Endodermal cell (in vitro differentiated cells): ENCODE measurements around the gene KCNK4. TPM values are rescaled to one million over a fixed set of nuclear protein-coding genes. Genes with fewer than 3 reads are reported as not detected.

Experiments
- DNase-seq: peaks from one replicate; pipeline ENCODE4 v3.0.0-alpha.2; 2017
- H3K27ac ChIP-seq: 2 replicates; pipeline ENCODE4 v1.5.1; 2013; ENCODE audit warnings: mild to moderate bottlenecking, low read depth, low read length, moderate library complexity
- H3K27me3 ChIP-seq: 2 replicates; pipeline ENCODE4 v1.6.1; 2013; ENCODE audit warnings: mild to moderate bottlenecking, low read length, moderate library complexity; ENCODE audit not compliant: insufficient read depth, control insufficient read depth, poor library complexity, severe bottlenecking
- H3K36me3 ChIP-seq: 2 replicates; pipeline ENCODE4 v1.7.0; 2013; ENCODE audit warnings: mild to moderate bottlenecking, low read length, moderate library complexity; ENCODE audit not compliant: control insufficient read depth, insufficient read depth
- H3K4me1 ChIP-seq: one replicate; pipeline ENCODE4 v1.7.0; 2013; ENCODE audit warnings: low read length; ENCODE audit not compliant: control insufficient read depth, insufficient read depth
- H3K4me3 ChIP-seq: 2 replicates; pipeline ENCODE4 v1.5.1; 2013; ENCODE audit warnings: mild to moderate bottlenecking, low read length, moderate library complexity
- H3K9ac ChIP-seq: 2 replicates; pipeline ENCODE4 v1.6.1; 2013; ENCODE audit warnings: mild to moderate bottlenecking, low read length, moderate library complexity; ENCODE audit not compliant: poor library complexity, severe bottlenecking; ENCODE audit errors: extremely low read depth
- H3K9me3 ChIP-seq: 2 replicates; pipeline ENCODE4 v1.6.1; 2013; ENCODE audit warnings: mild to moderate bottlenecking, low read length, moderate library complexity; ENCODE audit not compliant: control insufficient read depth
- H3K27ac Mint-ChIP-seq: 2 replicates; pipeline ENCODE4 v1.8.0; 2020; ENCODE audit warnings: mixed read lengths
- H3K27me3 Mint-ChIP-seq: 2 replicates; pipeline ENCODE4 v1.8.0; 2021; ENCODE audit warnings: mild to moderate bottlenecking, mixed read lengths; ENCODE audit not compliant: insufficient read depth
- H3K36me3 Mint-ChIP-seq: 2 replicates; pipeline ENCODE4 v1.8.0; 2020; ENCODE audit warnings: low read depth, mixed read lengths
- H3K4me1 Mint-ChIP-seq: 2 replicates; pipeline ENCODE4 v1.8.0; 2020; ENCODE audit warnings: mixed read lengths
- H3K4me3 Mint-ChIP-seq: 2 replicates; pipeline ENCODE4 v1.8.0; 2020; ENCODE audit warnings: mild to moderate bottlenecking, moderate library complexity, mixed read lengths
- H3K9me3 Mint-ChIP-seq: 2 replicates; pipeline ENCODE4 v1.8.0; 2020; ENCODE audit warnings: mild to moderate bottlenecking, mixed read lengths
- WGBS, 2 experiments: methylation state at CpG; one replicate each; pipeline versions ENCODE4 v1.1.5 to v1.1.7; 2013; ENCODE audit warnings: missing lambda C conversion rate in 2 of 2, mixed read lengths in 1 of 2; ENCODE audit not compliant: insufficient coverage in 1 of 2, insufficient read length in 1 of 2; 5-methylcytosine and 5-hydroxymethylcytosine counted together
- microRNA-seq: library from miRNA; unstranded; fragments of <30 nt; microRNA quantifications from one replicate; pipeline ENCODE4 v1.2.0, GENCODE V29; 2020; ENCODE audit warnings: borderline microRNAs expressed
- total RNA-seq, 2 donors: library from RNA; stranded (reverse); fragmentation: NEBNext Ultra II Directional in 1 of 2; extraction: Animal tissue kit (Norgen Biotek cat#: 25700) in 1 of 2; gene quantifications; 2 replicates in 1 of 2; 3 replicates in 1 of 2; pipeline ENCODE4 v1.2.1, GENCODE V29; 2021
- TF ChIP-seq, protein P1 (sequence below): fragments of 200-600 bp; sonication (generic); conservative IDR thresholded peaks from 2 replicates; pipeline ENCODE4 v1.5.0; 2021; ENCODE audit warnings: antibody characterized with exemption, mild to moderate bottlenecking

The KCNK4 gene
- total RNA-seq, 2 donors from 2014 or later, result not detected

DNA sequence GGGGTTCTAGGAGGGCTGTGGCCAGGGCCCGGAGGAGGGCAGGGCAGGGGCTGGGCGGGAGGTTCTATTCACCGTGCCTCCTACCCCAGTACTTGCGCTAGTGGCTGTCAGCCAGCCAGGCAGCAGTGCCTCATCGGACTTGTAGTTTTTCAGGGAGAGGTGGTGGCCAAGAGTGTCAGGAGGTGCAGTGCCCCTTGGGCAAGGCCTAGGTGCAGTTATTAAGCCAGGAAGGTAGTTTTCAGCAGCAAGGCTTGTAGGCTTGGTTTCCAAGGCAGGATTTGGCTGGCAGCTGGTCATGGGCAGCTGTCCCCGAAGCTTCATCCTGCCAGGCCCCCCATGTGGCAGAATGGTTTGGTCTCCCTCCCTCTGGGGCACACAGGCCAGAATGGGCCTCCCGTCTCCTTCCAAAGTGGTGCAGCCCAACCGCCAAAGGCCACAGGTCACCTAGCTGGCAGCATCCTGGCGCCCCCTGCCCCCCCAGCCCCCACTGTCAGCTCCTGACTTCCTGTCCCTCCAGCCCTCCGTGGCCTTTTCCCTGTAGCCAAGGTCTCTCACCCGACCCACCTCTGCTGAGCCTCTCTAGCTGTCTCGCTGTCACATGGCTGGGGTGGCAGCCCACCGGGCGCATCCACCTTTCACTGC is 57.4 kb downstream of the KCNK4 start:
- Histone ChIP-seq H3K27me3 (no peaks in the 10 kb centered on the region), H3K27ac (peak overlapping the region; percentile 53), H3K4me1 (no peaks in the 10 kb centered on the region), H3K36me3 (no peaks in the 10 kb centered on the region), H3K9me3 (no peaks in the 10 kb centered on the region), H3K4me3 (no peak overlapping the region), H3K9ac (no peak overlapping the region)
- Mint-ChIP-seq H3K4me1 (no peaks in the 10 kb centered on the region), H3K36me3 (peaks cover 3% of the 10 kb centered on the region), H3K27me3 (no peaks in the 10 kb centered on the region), H3K9me3 (no peaks in the 10 kb centered on the region), H3K4me3 (no peak overlapping the region), H3K27ac (no peak overlapping the region)
- WGBS, 2 experiments, result 85% methylated on average over 5 to 14 of the region's 14 CpGs
- TF ChIP-seq, protein P1, sequence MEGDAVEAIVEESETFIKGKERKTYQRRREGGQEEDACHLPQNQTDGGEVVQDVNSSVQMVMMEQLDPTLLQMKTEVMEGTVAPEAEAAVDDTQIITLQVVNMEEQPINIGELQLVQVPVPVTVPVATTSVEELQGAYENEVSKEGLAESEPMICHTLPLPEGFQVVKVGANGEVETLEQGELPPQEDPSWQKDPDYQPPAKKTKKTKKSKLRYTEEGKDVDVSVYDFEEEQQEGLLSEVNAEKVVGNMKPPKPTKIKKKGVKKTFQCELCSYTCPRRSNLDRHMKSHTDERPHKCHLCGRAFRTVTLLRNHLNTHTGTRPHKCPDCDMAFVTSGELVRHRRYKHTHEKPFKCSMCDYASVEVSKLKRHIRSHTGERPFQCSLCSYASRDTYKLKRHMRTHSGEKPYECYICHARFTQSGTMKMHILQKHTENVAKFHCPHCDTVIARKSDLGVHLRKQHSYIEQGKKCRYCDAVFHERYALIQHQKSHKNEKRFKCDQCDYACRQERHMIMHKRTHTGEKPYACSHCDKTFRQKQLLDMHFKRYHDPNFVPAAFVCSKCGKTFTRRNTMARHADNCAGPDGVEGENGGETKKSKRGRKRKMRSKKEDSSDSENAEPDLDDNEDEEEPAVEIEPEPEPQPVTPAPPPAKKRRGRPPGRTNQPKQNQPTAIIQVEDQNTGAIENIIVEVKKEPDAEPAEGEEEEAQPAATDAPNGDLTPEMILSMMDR, result no peak
- DNase-seq, result peak; percentile 58

DNA sequence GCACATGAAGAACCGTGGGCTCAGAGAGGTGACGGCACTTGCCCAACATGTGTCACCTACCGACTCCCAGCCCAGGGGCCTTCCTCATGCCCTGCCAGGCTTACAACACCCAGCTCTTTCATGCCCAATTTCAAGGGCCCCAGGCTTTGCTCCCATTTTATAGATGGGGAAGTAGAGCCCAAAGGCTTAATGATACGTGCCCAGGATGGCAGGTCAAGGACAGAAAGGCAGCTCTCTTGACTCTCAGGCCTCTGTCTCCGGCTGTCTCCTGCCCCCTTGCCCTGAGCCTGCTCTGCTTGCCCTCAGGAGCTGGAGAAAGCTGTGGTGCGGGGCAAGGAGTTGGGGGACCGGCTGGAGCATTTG is 57.9 kb downstream of the KCNK4 start:
- TF ChIP-seq, protein P1, result no peak
- WGBS, 2 experiments, result 97 to 100% methylated on average over 3 to 7 of the region's 7 CpGs
- Histone ChIP-seq H3K9me3 (no peaks in the 10 kb centered on the region), H3K4me1 (no peaks in the 10 kb centered on the region), H3K36me3 (no peaks in the 10 kb centered on the region), H3K9ac (no peak overlapping the region), H3K4me3 (no peak overlapping the region), H3K27me3 (no peaks in the 10 kb centered on the region), H3K27ac (no peak overlapping the region)
- H3K4me1 Mint-ChIP-seq, result no peaks in the 10 kb centered on the region
- H3K4me3 Mint-ChIP-seq, result no peak overlapping the region
- no peak overlapping the region for H3K27ac Mint-ChIP-seq
- peaks cover 3% of the 10 kb centered on the region for H3K36me3 Mint-ChIP-seq
- no peak for DNase-seq
- no peaks in the 10 kb centered on the region for H3K27me3 Mint-ChIP-seq
- no peaks in the 10 kb centered on the region for H3K9me3 Mint-ChIP-seq

DNA sequence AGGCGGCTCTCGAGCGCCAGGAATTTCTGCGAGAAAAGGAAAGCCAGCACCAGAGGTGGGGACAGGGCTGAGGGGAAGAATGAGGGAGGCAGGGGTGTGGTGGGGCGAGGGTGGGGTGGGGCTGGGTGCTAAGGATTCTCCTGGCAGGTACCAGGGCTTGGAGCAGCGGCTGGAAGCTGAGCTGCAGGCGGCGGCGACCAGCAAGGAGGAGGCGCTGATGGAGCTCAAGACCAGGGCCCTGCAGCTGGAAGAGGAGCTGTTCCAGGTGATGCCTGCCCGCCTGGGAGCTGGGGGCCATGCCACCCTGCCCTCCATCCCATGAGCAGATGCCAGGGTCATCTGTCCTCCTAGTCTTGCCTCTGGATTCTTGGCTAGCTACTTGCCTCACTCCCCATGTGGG is 58.3 kb downstream of the KCNK4 start:
- Mint-ChIP-seq H3K27ac (no peak overlapping the region), H3K9me3 (no peaks in the 10 kb centered on the region), H3K4me1 (no peaks in the 10 kb centered on the region), H3K4me3 (no peak overlapping the region), H3K36me3 (peaks cover 3% of the 10 kb centered on the region), H3K27me3 (no peaks in the 10 kb centered on the region)
- no peak overlapping the region for H3K4me3 ChIP-seq
- TF ChIP-seq, protein P1, result no peak
- no peaks in the 10 kb centered on the region for H3K36me3 ChIP-seq
- DNase-seq, result no peak
- no peak overlapping the region for H3K9ac ChIP-seq
- H3K27ac ChIP-seq, result no peak overlapping the region
- no peaks in the 10 kb centered on the region for H3K9me3 ChIP-seq
- 91 to 98% methylated on average over 6 to 11 of the region's 11 CpGs for WGBS, 2 experiments
- H3K27me3 ChIP-seq, result no peaks in the 10 kb centered on the region
- H3K4me1 ChIP-seq, result no peaks in the 10 kb centered on the region

Small RNA genes within 50 kb of the gene (microRNA-seq; reads per million reads assigned to microRNA genes)
- gene MIR7155, result not detected

Other genes with a start within 250 kb of the KCNK4 start
- 10 to 100 TPM; 23.0 to 41.9 TPM for gene MACROD1, start 125.2 kb upstream of the KCNK4 start, total RNA-seq
- gene STIP1, start 105.1 kb upstream of the KCNK4 start, total RNA-seq, result 100 to 1,000 TPM; 230 to 257 TPM
- gene FERMT3, start 84.6 kb upstream of the KCNK4 start, total RNA-seq, result 1 to 10 TPM; 4.2 to 5.3 TPM
- gene TRPT1, start 65.1 kb upstream of the KCNK4 start, total RNA-seq, result 10 to 100 TPM; 45.6 to 60.4 TPM
- 10 to 100 TPM; 54.4 to 55.9 TPM for gene NUDT22, start 65.0 kb upstream of the KCNK4 start, total RNA-seq
- 10 to 100 TPM; 20.3 to 22.9 TPM for gene DNAJC4, start 60.8 kb upstream of the KCNK4 start, total RNA-seq
- 10 to 100 TPM; 58.9 to 78.4 TPM for gene VEGFB, start 56.7 kb upstream of the KCNK4 start, total RNA-seq
- gene FKBP2, start 50.2 kb upstream of the KCNK4 start, total RNA-seq, result 10 to 100 TPM; 44.6 to 53.7 TPM
- 100 to 1,000 TPM; 228 to 265 TPM for gene PPP1R14B, start 44.4 kb upstream of the KCNK4 start, total RNA-seq
- gene PLCB3, start 39.8 kb upstream of the KCNK4 start, total RNA-seq, result 10 to 100 TPM; 75.0 to 83.2 TPM
- gene BAD, start 6.6 kb upstream of the KCNK4 start, total RNA-seq, result 10 to 100 TPM; 42.3 to 48.2 TPM
- gene GPR137, start 5.5 kb upstream of the KCNK4 start, total RNA-seq, result 10 to 100 TPM; 57.7 to 58.4 TPM
- gene CATSPERZ, start 9.1 kb downstream of the KCNK4 start, total RNA-seq, result not detected
- gene ESRRA, start 14.2 kb downstream of the KCNK4 start, total RNA-seq, result 10 to 100 TPM; 22.8 to 34.5 TPM
- 100 to 1,000 TPM; 265 to 352 TPM for gene TRMT112, start 26.3 kb downstream of the KCNK4 start, total RNA-seq
- gene PRDX5, start 26.8 kb downstream of the KCNK4 start, total RNA-seq, result 100 to 1,000 TPM; 235 to 289 TPM
- 10 to 100 TPM; 14.2 to 15.2 TPM for gene CCDC88B, start 48.9 kb downstream of the KCNK4 start, total RNA-seq
- gene RPS6KA4, start 67.9 kb downstream of the KCNK4 start, total RNA-seq, result 10 to 100 TPM; 13.5 to 14.5 TPM